ENCODE measurements around the gene ANKRD11.
"Not testable (repeated sequence)": the region's sequence is repeated elsewhere in the genome, so short reads cannot be mapped to it uniquely, and the experiment has no call there.

The ANKRD11 gene

DNA sequence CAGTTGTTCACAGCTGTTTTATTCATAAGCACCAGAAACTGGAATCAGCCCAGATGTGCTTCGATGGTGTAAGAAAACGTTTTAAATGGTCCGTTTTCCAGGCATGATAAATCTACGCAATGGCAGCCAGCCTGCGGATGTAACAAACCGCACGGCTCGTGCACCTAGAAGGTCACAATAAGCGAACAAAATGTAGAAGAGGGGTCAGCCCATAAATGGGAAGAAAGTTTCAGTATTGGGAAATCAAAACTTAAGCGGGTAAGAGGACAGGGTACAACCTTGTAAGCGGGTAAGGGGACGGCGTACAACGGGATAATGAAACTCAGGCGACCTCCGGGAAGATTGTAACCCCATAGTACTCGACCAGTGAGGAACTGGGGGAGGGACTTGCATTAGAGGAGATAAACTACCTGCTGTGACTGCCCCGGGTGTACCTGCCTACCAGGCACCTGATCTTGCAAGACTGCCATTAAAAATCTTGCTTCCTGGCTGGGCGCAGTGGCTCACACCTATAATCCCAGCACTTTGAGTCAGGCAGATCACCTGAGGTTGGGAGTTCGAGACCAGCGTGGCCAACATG lies 66.6 kb downstream of the ANKRD11 start:
- POLR2A ChIA-PET = interaction anchor here (1.1 kb wide), 1 partner anchor 21 kb away, joined by 3 read pairs; no protein-coding TSS in a partner anchor
- CTCF ChIA-PET = interaction anchor here (0.9 to 1.7 kb wide), 5 partner anchors 12 to 85 kb away, joined by 3 to 4 read pairs (median 3); no protein-coding TSS in a partner anchor

DNA sequence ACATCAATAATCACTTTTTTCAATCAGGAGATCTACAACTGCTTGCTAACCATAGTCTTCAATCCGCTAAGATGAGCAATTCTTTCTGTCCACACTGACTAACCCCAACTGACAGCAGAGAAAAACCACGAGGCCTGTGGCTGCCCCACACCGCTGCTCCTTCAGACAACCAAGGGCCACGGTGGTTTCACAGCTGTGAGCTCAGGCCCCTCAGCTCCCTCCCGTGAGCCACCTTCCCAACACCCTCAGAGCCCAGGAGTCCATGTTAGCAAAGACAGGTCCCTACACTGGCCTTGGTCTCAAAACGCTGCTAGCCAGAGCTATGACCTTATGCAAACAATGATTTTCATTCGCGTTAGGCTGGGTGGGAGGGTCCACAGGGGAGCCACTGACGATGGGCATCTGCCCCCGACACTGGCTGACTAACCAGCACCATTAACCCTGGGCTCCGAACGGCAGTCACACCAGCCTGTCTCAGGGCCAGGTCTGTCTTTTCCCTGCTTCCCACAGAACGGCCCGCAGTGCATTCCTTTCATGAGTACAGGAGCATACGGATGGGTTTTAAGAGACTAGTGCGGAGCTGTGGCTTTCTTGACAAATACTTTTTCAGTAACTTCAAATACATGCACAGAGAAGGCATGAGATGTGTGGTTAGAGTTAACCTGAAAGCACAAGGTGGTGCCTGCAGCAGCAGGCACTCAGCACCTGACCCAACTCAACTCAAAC lies 67.3 kb downstream of the ANKRD11 start:
- peak; percentile 70 for DNase-seq (ENCODE audit: extremely low spot score)
- ChIA-PET CTCF (interaction anchor here (0.9 to 1.7 kb wide), 8 partner anchors 9 to 86 kb away, joined by 3 to 4 read pairs (median 3); no protein-coding TSS in a partner anchor), POLR2A (interaction anchor here (1.1 to 1.5 kb wide), 2 partner anchors 20 to 61 kb away, joined by 3 to 5 read pairs; no protein-coding TSS in a partner anchor)
- TF ChIP-seq, protein P1, sequence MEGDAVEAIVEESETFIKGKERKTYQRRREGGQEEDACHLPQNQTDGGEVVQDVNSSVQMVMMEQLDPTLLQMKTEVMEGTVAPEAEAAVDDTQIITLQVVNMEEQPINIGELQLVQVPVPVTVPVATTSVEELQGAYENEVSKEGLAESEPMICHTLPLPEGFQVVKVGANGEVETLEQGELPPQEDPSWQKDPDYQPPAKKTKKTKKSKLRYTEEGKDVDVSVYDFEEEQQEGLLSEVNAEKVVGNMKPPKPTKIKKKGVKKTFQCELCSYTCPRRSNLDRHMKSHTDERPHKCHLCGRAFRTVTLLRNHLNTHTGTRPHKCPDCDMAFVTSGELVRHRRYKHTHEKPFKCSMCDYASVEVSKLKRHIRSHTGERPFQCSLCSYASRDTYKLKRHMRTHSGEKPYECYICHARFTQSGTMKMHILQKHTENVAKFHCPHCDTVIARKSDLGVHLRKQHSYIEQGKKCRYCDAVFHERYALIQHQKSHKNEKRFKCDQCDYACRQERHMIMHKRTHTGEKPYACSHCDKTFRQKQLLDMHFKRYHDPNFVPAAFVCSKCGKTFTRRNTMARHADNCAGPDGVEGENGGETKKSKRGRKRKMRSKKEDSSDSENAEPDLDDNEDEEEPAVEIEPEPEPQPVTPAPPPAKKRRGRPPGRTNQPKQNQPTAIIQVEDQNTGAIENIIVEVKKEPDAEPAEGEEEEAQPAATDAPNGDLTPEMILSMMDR (IDR thresholded peaks at IDR 0.05; ENCODE audit: control extremely low read depth, extremely low read depth, low read depth, missing control alignments) = no peak

More for the DNA sequence above, 66.6 kb downstream of the ANKRD11 start:
- no peak for DNase-seq (ENCODE audit: extremely low spot score)
- TF ChIP-seq, protein P1 (IDR thresholded peaks at IDR 0.05; ENCODE audit: control extremely low read depth, extremely low read depth, low read depth, missing control alignments) = no peak

DNA sequence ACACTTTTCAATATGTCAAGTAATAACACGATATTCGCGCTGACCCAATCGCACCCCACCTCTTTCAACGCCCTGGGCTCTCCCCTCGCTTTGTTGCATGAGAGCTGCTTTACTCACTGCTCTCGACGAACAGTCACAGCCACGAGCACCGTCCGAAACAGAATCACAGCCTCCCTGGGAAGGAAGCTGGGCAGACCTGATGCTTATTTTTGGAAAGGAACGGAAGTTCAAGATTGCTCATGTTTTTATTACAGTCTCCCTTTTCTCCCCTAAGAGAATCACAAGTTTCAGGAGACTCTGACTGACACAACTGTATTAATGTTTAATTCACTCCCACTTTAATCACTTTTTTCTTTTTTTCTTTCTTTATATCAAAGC lies 67.8 kb downstream of the ANKRD11 start:
- CTCF ChIA-PET = interaction anchor here (0.6 to 1.7 kb wide), 8 partner anchors 9 to 61 kb away, joined by 3 to 4 read pairs (median 4); no protein-coding TSS in a partner anchor
- TF ChIP-seq, protein P1 (IDR thresholded peaks at IDR 0.05; ENCODE audit: control extremely low read depth, extremely low read depth, low read depth, missing control alignments) = no peak
- POLR2A ChIA-PET = interaction anchor here (1.1 to 1.5 kb wide), 2 partner anchors 19 to 62 kb away, joined by 3 to 5 read pairs; no protein-coding TSS in a partner anchor
- peak; percentile 77 for DNase-seq (ENCODE audit: extremely low spot score)

DNA sequence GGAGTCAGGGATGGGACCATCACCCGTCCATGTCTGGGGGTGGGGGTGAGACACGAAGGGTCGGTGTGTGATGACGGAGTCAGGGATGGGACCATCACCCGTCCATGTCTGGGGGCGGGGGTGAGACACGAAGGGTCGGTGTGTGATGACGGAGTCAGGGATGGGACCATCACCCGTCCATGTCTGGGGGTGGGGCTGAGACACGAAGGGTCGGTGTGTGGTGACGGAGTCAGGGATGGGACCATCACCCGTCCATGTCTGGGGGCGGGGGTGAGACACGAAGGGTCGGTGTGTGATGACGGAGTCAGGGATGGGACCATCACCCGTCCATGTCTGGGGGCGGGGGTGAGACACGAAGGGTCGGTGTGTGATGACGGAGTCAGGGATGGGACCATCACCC lies 69.1 kb downstream of the ANKRD11 start:
- CTCF ChIA-PET = interaction anchor here (0.7 to 2.2 kb wide), 5 partner anchors 14 to 132 kb away, joined by 3 to 5 read pairs (median 3); no protein-coding TSS in a partner anchor
- DNase-seq (ENCODE audit: extremely low spot score); POLR2A ChIA-PET: not testable (repeated sequence)

DNA sequence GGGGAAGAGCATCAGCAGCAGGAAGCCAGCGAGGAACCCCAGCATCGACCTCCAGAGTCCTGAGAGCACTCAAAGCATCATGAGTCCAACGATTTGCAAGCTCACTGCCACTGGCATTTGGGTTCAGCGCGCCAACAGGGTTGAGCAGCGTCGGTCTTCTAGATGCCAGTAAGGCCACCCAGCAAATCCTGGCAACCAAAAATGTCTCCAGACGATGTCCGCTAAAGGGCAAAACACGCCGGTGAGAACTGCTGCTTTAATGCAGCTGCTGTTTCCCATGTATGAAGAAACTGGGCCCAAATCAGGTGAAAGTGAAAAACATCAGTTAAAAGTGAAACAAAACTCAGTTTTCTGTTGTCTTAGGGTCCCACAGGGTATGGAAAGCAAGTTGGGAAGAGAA lies 70.2 kb downstream of the ANKRD11 start:
- DNase-seq (ENCODE audit: extremely low spot score) = no peak
- ChIA-PET POLR2A (no interaction called here), CTCF (interaction anchor here (1.0 to 2.2 kb wide), 9 partner anchors 10 to 41 kb away, joined by 3 to 10 read pairs (median 4); no protein-coding TSS in a partner anchor)
- TF ChIP-seq, protein P1 (IDR thresholded peaks at IDR 0.05; ENCODE audit: control extremely low read depth, extremely low read depth, low read depth, missing control alignments) = no peak

DNA sequence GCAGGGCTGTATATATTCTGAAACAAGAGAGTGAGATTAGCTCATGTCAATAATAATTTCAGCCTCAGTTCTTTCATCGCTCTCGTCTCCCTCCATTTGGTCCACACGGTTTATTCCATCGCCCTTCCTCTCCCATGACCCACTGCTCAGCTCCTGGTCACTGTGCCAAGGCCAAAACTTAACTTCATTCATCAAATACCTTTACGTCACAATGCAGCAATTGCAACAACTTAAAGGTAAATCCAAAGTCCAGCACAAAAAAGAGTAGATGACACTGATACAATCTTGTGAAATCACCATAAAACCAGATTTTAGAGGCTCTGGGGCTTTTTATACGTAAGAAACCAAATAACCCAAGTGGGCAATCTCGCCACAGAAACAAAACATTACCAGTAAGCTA lies 72.0 kb downstream of the ANKRD11 start:
- POLR2A ChIA-PET = no interaction called here
- no peak for DNase-seq (ENCODE audit: extremely low spot score)
- TF ChIP-seq, protein P1 (IDR thresholded peaks at IDR 0.05; ENCODE audit: control extremely low read depth, extremely low read depth, low read depth, missing control alignments) = no peak
- CTCF ChIA-PET = interaction anchor here (1.4 to 1.6 kb wide), 2 partner anchors 24 to 89 kb away, joined by 3 to 6 read pairs; no protein-coding TSS in a partner anchor
